AG10803 (cell line): ENCODE data around the gene ONECUT1.

Source experiments
- DNase-seq: peaks from one replicate; pipeline ENCODE4 v3.0.0; 2010; ENCODE audit warnings: low read depth
- H3K4me3 ChIP-seq: 2 replicates; pipeline ENCODE4 v1.5.1; 2011; ENCODE audit warnings: mild to moderate bottlenecking, low read length, control low read depth
- CTCF ChIP-seq: conservative IDR thresholded peaks from 2 replicates; pipeline ENCODE4 v1.5.1; 2011; ENCODE audit warnings: mild to moderate bottlenecking, low read length, control low read depth, inconsistent platforms

ONECUT1 gene

GRCh38 chr15:52735231-52736089 lies 54.7 kb downstream of the ONECUT1 start:
- H3K4me3 ChIP-seq, result no peak overlapping the region
- peak; percentile 66 for DNase-seq
- peak; percentile 80 for TF ChIP-seq CTCF

- no peak for TF ChIP-seq CTCF
- no peak overlapping the region for H3K4me3 ChIP-seq
- peak; percentile 29 for DNase-seq
Observed at GRCh38 chr15:52734329-52734728, 55.8 kb downstream of the ONECUT1 start.

- no peak overlapping the region for H3K4me3 ChIP-seq
- no peak for TF ChIP-seq CTCF
- DNase-seq, result peak; percentile 15
Observed at GRCh38 chr15:52733696-52734255, 56.4 kb downstream of the ONECUT1 start.

- no peak for TF ChIP-seq CTCF
- DNase-seq, result peak; percentile 73
- H3K4me3 ChIP-seq, result no peak overlapping the region
Observed at GRCh38 chr15:52733088-52733487, 57.0 kb downstream of the ONECUT1 start.

GRCh38 chr15:52732551-52732950 lies 57.6 kb downstream of the ONECUT1 start:
- no peak for TF ChIP-seq CTCF
- no peak for DNase-seq
- no peak overlapping the region for H3K4me3 ChIP-seq

GRCh38 chr15:52731732-52732470 lies 58.2 kb downstream of the ONECUT1 start:
- H3K4me3 ChIP-seq, result no peak overlapping the region
- DNase-seq, result no peak
- TF ChIP-seq CTCF, result no peak
